Measurements from ENCODE around the gene SAMD14.

Gene SAMD14

GRCh38 chr17:50129728-50130558 lies at the start of gene SAMD14:
SAMD14 (minus strand) TSS chr17:50130160; CDS start chr17:50124959, 5,201 bp downstream.
- peak in 1 of 2 donors; percentile 28 for DNase-seq (ENCODE audit: low read depth in 1 of 2, low spot score in 1 of 2)

DNA sequence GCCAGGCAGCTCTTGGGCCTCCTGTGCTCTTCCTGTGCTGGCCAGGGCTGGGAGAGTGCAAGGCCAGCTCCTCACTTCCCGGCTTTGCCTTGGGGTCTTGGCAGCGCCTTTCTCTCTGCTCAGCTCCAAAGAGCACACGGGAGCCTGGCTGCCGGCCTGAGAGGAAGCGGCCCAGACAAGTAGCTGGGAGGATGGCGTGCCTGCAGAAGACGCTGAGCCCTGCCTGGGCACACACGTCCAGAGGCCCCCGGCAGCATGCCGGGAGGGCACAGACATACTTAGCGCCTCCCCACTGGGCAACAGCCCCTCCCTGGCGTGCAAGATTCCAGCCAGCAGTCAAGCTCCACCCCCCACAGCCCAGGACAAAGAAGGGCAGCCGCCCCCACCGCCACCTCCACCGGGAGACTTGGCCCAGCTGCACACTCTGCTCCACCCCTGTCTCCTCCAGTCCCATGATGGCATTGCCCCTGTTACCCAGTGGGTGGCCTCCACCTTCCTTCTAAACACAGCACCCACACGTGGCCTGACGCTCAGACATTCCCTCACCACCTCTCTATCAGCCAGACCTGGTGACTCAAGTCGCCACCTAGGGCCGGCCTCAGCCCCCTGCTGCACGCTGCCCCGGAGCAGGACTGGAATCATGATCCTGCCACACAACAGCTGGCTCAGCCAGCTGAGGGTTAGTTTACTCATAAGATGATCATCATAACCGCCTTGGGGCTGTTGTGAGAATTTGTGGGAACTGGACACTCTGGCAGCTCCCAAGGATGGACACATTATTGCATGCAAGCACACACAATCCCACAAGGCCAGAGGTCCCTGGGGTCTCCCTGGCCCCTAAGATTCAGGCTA lies 48.2 kb upstream of the SAMD14 start:
- no peak for DNase-seq (ENCODE audit: low read depth in 1 of 2, low spot score in 1 of 2)

DNA sequence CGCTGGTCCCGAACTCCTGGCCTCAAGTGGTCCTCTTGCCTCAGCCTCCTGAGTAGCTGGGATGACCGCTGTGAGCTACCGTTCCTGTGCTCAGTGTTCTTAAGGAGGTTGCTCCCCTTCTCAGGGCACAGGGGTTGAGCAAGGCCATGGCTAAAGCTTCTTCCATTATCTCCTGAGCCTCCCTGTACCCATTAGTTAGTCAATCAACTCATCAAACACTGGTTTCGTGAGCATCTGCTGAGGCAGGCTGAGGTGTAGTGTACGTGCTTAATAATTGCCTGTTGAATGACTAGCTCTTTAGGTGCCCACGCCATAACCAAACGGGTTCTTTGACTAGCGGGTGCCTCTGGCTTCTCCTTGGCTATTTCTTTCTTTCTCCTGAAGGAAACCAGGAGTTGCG lies 47.5 kb upstream of the SAMD14 start:
- no peak for DNase-seq (ENCODE audit: low read depth in 1 of 2, low spot score in 1 of 2)

DNA sequence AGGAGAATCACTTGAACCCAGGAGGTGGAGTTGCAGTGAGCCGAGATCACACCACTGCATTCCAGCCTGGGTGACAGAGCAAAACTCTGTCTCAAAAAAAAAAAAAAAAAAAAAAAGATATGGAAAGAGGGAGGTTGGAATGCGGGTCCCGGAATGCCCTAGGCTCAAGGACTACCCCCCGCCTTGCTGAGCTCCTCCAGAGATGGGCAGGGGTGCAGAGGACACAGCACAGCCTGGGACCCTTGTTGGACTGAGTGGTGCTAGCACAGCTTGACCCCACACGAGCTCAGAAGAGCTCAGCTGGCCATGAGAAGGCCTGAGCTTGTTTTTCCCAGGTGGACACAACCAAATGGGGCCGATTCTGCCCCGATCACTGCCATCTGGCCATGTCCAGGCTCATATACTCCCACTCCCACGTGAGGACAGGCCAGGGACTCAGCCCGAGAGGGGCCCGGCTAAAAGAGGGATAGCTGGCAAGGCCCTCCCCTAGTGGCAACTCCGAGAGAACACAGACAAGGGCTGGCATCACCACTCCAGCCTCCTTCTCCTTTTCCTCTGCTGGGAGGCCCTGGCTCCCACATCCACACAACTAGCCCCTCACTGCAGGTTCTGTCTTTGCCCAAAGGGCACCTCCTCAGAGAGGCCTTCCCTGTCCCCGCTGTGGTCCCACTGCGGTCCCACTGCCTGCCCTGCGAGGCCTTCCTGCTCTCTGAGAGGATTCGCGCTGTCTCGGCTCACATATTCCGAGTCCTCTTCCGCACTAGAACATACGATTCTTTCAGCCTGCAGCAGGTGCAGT lies 46.8 kb upstream of the SAMD14 start:
- DNase-seq (ENCODE audit: low read depth in 1 of 2, low spot score in 1 of 2) = no peak

GRCh38 chr17:50175035-50175807 lies 45.3 kb upstream of the SAMD14 start:
- no peak for DNase-seq (ENCODE audit: low read depth in 1 of 2, low spot score in 1 of 2)

GRCh38 chr17:50174444-50174843 lies 44.5 kb upstream of the SAMD14 start:
- no peak for DNase-seq (ENCODE audit: low read depth in 1 of 2, low spot score in 1 of 2)

GRCh38 chr17:50173335-50173941 lies 43.5 kb upstream of the SAMD14 start:
- DNase-seq (ENCODE audit: low read depth in 1 of 2, low spot score in 1 of 2) = no peak

DNA sequence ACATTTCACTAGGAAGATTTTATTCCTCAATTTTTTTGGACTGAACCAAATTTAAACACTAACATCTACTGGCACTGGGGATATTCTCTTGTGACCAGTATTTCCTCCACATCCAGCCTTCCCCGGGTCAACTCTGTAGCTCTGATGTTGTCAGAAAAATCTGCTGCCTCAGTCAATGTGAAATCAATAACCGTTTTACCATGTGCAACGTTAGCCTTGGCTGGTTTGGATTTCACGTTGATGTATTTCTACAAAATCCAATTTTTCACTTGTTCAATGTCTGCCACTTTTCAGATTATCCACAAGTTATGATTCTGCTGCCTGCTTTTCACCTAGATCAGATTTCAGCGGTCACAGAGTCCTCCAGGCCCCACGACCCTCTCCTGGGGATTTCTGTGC lies 43.0 kb upstream of the SAMD14 start:
- no peak for DNase-seq (ENCODE audit: low read depth in 1 of 2, low spot score in 1 of 2)

DNA sequence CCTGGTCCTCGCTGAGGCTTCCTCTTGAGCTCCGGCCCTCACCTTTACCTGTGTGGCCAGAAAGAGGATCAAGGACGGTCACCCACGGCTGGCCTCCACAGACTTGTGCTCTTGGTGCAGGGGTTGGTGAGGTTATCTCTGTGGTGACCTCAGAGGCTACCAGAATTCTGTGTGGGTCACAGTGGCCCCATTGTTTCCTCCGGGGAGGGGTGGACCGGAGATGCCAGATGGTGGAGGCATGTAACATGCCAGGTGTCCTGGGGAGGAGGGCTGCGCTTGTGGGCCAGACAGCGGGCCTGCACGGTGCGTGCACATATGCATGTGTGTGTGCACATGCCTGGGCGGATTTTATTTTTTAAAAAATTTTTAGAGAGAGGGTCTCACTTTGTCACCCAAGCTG lies 42.2 kb upstream of the SAMD14 start:
- DNase-seq (ENCODE audit: low read depth in 1 of 2, low spot score in 1 of 2) = no peak

GRCh38 chr17:50171371-50172071 lies 41.6 kb upstream of the SAMD14 start:
- no peak for DNase-seq (ENCODE audit: low read depth in 1 of 2, low spot score in 1 of 2)

GRCh38 chr17:50170662-50171370 lies 40.9 kb upstream of the SAMD14 start:
- DNase-seq (ENCODE audit: low read depth in 1 of 2, low spot score in 1 of 2) = no peak

DNA sequence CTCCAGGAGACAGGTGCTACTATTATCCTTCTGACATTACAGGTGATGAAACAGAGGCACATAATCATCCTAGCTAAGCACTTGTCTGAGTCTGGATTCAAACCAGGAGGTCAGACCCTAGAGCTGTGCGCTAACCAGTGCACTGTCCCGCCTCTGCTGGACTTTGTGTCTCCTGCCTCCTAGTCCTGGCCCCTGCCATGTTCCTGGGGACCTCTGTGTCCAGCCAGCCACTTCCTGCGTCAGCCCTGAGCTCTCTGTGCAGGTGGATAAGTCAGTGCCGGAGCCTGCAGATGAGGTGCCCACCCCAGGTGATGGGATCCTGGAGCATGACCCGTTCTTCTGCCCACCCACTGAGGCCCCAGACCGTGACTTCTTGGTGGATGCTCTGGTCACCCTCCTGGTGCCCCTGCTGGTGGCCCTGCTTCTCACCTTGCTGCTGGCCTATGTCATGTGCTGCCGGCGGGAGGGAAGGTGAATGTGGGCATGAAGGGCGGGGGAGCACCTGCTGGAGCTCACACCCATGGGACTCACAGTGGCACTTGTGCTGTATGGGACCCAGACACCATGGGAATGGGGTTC lies 40.0 kb upstream of the SAMD14 start:
- no peak for DNase-seq (ENCODE audit: low read depth in 1 of 2, low spot score in 1 of 2)

DNA sequence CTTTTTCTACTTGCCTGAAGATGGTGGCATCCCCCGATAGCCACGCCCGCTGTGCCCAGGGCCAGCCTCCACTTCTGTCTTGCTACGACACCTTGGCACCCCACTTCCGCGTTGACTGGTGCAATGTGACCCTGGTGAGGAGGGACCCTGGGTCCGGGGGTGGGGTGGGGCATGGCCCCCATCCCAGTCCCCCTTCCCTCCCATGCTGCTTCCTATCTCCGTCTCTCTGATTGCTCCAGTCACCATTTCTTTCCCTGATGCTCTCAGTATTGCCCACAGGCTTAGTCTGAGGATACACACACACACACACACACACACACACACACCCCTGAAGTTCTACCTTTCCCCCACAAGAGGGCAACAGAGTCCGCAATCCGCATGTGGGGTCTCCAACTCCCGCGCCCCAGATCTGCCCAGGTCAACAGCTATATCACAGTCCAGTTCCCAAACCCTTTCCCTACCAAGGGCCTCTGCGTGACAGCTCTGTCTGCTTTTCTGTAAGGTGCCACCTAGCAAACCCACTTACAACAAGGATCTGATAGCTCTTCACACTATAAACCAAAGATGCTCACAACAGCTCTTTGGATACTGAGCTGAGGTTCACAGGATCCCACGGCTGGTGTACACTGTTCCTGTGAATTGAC lies 39.3 kb upstream of the SAMD14 start:
- peak; percentile 14 to 28 for DNase-seq (ENCODE audit: low read depth in 1 of 2, low spot score in 1 of 2)

DNA sequence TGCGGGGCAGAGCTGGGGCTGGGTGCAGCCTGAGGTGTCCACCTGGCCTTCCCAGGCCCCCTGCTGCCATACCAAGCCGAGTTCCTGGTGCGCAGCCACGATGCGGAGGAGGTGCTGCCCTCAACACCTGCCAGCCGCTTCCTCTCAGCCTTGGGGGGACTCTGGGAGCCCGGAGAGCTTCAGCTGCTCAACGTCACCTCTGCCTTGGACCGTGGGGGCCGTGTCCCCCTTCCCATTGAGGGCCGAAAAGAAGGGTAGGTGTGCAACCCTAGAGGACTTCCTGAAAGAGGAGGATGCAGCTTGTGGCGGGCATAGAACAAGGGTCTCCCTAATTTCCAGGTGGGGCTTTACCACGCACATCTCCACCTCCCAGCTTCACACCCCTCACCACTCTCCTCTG lies 38.4 kb upstream of the SAMD14 start:
- DNase-seq (ENCODE audit: low read depth in 1 of 2, low spot score in 1 of 2) = no peak

DNA sequence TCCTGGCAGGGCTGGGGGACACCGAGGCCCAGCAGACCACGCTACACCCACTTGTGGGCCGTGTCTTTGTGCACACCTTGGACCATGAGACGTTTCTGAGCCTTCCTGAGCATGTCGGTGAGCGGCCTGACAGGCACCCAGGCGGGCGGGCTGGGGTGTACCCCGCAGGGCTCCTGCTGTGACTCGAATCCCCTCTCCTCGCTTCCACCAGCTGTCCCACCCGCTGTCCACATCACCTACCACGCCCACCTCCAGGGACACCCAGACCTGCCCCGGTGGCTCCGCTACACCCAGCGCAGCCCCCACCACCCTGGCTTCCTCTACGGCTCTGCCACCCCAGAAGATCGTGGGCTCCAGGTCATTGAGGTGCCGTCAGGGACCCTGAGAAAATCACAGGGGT lies 37.4 kb upstream of the SAMD14 start:
- no peak for DNase-seq (ENCODE audit: low read depth in 1 of 2, low spot score in 1 of 2)

DNA sequence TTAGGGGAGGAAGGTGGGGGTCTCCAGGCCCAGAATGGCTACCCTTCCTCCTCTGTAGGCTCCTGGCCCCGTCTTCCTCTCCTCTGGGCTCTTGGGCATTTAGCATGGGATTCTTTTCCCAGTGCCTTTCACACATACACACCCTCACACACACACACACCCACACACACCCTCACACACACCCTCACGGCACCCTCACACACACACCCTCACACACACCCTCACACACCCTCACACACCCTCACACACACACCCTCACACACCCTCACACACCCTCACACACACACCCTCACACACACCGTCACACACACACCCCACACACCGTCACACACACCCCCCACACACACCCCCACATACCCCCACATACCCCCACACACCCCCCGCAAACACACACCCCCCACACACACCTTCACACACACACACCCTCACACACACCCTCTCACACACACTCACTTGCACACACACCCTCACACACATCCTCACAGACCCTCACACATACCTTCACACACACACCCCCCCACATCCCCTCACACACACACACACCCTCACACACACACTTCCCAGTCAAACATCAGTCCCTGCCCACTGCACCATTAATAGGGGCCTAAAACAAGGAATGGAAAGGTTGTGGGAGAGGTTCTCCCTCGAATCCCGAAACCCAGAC lies 36.7 kb upstream of the SAMD14 start:
- no peak for DNase-seq (ENCODE audit: low read depth in 1 of 2, low spot score in 1 of 2)

DNA sequence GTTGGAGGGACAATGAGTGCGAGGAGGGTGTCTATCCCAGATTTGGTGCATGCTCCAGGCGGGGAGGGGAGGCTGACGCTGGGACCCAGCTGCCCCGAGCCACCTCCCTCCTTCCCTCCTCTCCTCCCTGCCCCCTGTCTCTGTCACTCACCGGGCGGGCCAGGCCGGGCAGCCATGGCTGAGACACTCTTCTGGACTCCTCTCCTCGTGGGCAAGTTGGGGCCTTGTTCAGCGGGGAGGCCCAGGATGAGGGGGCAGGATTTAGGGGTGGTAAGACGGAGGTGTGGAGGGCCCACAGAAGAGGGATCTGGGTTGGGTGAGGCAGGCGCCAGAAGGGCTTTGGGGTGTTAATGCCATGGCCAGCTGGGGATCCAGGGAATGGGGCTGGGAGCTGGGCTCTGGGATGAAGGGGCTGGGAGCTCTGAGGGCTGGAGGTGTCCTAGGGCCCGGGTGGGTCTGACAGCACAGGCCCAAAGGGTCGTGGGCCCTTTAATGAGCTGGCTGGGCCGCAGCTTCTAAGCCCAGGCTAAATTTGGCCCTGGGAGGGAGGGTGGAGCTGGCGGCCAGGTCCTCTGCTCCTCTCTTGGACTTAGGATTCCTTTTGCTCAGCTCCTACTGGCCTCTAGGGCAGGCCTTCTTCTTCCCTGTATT lies 36.0 kb upstream of the SAMD14 start, which contains the start of gene SGCA:
TSS of gene SGCA (plus strand) at position 139 of the 651 bp plus-strand sequence. CDS start at position 175, 36 bp downstream.
- no peak for DNase-seq (ENCODE audit: low read depth in 1 of 2, low spot score in 1 of 2)

Data from stimulated activated CD4-positive, alpha-beta T cell treated with anti-CD3 and anti-CD28 coated beads, Interleukin-15, amount 100 ng/mL, for 1 hour (primary cell).